HG03439 (cell line): ENCODE results near the gene SART3.
"Not testable (repeated sequence)": the region's sequence is repeated elsewhere in the genome, so short reads cannot be mapped to it uniquely, and the experiment has no call there.

Experiments
- ATAC-seq: cut with Tn5 transposase; IDR thresholded peaks from one replicate; pipeline ENCODE4 v1.9.1; 2021; ENCODE audit warnings: mild to moderate bottlenecking, moderate library complexity; ENCODE audit not compliant: unreplicated experiment

The SART3 gene

DNA sequence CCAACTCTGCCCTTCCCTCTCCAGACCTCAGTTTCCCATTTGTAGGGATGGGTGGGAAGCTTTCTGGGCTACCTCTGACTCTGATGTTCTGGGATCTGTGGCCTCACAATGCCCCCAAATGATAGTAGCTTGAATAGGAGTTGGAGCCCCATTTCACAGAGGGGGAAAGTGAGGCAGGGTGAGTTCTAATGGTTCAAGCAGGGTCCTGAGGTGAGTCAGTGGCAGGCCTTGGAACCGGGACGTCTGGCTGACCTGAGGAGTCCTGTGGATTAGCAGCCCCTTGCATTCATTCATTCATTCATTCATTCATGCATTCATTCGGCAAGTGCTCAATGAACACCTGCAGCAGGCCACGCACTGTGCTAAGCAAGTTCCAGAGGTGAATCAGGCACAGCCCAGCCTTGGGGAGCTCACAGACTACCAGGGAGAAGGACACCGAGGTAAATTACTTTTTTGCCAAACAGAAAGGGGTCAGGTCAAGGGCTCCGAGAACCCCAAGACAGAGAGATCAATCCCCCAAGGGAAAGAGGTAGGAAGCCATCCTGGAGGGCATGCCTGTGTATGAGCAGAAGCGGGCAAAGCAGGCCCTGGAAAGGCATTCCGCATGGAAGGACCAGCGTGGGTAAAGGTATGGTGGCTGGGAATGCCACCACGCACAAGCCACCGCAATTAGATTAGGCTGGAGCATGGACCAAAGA lies 37.7 kb upstream of the SART3 start:
- no peak for ATAC-seq

DNA sequence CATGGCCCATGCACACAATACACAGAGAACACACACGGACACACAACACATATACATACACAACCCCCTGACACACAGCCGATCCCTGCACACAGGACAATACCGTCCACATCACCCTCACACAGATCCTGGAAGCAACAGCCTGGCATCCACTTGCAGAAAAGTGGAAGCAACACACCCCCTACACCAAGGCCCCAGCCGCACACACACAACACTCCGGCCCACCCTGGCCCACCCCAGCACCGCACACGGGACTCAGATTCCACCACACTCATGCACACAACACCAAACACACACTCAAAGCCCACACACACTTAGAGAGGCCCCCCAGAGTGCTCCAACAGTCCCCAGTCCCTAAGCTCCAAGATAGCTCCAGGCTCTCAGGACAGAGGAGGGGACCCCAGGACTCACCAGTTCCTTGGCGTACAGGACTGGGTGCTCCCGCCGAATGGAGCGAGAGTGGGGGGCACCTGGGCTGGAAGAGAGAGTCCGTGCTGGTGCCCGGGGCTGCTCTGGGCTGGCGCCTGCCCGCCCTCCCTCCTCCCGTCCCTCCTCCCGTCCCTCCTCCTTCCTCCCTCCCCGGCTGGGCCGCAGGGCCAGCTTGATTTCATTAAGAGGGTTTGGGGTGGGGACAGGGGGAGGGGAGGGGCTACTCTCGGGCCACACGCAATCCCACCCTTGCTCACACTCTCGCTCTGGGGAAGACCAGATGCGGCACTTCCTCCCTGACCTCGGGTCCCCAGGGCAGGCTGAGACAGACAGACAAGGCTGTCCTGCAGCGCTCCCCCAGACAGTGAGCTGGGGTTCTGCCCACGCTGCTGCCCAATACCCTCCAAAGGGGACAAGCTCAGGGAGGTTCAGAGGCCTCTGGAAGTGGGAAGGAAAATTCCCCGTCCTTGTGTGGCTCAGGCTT lies 36.8 kb upstream of the SART3 start, which contains the start of gene TMEM119:
Gene TMEM119 (minus strand): TSS at position 526 of the 913 bp plus-strand sequence. CDS start 5,701 bp downstream, outside the sequence.
- no peak for ATAC-seq

DNA sequence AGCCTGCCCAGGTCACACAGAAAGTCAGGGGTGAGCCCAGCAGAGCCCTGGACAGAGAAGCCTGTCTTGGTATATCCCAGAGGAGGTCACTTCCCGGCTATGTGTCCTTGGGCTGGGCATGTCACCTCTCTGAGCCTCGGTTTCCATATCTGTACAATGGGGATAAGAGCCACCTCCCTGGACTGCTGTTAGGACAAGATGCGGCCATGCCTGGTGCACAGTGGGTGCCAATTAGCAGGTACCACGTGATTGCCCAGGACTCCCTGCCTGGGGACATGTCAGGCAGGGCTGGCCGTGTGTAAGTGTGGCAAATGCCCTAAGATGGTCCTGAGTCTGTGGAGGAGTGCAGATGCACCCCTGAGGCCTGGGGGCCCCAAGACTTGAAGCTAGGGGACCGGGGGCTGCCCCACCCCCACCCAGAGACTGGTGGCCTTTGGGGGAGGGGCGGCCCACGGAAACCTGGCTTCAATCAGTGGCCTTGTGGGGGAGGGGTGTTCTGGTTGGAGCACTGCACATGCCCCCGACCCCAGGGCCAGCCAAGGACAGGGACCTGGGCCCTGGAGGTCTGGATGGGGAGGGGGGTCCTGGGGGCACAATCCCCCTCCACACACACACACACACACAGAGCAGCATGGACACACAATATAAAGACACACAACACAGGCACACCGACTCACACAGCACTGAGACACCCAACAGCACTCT lies 36.0 kb upstream of the SART3 start:
- no peak for ATAC-seq

DNA sequence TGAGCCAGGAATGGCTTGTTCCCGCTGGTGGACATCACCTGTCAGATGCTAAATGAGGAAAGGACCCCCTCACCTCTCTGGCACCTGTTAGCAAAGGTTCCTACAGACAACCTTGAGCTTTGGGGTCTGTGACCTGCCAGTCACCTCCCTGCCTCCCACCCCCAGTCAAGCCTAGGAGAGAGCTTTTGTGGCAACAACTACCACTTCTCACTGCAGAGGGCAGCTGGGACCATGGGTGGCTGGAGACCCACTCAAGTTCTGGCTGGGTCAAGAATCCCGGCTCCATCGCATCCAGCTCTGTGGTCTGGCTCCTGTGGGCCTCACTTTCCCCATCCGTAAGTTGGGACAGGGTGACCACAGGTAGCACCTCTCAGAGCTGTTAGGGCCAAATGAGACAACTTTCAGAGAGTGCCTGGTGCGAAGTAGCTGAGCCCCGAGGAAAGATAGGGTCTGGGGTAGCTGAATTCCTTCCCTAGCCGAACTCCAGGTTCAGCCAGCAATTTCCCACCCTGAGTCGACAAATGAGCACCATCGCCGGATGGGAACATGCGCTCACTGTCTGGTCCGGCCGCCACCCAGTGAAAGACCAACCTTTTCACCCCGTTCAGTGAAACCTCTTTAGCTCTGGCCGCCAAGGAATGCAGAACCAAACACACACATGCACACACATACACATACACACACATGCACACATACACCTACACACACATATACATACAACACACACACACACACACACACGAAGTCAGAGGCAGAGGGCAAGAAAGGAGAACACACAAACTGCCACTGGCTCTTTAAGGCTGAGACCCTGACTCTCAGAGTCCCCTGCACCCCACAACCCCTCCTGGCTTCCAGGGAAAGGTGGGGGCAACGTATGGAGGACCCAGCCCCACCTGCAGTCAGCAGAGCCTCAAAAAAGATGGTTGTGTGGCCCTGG lies 35.0 kb upstream of the SART3 start:
- no peak for ATAC-seq

DNA sequence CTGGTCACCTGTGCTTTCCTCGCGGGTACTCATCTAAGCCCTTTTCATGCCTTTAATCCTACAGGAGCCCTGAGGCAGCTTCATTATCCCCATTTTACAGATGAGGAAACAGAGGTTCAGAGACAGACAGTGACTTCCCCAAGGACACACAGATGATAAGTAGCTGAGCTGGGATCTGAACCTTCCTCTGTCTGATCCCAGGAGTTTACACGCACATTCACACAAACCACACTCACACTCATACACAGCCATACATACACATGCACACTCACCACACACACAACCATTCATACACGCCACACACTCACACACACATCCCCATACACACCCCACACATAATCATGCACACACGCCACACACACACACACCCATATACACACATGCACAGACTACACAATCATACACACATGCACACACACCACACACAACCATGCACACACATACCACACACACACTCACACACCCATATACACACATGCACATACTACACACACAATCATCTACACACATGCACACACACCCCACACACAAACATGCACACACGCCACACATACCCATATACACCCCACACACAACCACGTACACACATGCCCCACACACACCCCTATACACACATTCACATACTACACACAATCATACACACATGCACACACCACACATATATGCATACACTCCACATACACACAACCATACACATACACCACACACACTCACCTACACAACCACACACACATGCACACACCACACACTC lies 34.2 kb upstream of the SART3 start:
- no peak for ATAC-seq

DNA sequence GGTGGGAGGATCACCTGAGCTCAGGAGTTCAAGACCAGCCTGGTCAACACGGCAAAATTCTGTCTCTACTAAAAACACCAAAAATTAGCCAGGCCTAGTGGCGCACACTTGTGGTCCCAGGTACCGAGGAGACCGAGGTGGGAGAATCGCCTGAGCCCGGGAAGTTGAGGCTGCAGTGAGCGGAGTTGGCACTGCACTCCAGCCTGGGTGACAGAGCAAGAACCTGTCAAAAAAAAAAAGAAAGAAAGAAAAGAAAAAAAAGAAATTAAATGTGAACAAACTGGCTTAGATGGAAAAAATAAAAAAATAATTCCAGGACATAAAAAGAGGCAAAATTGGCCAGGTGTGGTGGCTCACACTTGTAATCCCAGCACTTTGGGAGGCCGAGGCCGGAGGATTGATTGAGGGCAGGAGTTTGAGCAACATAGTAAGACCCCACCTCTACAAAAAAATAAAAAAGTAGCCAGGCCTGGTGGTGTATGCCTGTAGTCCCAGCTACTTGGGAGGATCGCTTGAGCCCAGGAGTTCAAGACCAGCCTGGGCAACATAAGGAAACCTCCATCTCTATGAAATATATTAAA lies 33.4 kb upstream of the SART3 start:
- no peak for ATAC-seq

DNA sequence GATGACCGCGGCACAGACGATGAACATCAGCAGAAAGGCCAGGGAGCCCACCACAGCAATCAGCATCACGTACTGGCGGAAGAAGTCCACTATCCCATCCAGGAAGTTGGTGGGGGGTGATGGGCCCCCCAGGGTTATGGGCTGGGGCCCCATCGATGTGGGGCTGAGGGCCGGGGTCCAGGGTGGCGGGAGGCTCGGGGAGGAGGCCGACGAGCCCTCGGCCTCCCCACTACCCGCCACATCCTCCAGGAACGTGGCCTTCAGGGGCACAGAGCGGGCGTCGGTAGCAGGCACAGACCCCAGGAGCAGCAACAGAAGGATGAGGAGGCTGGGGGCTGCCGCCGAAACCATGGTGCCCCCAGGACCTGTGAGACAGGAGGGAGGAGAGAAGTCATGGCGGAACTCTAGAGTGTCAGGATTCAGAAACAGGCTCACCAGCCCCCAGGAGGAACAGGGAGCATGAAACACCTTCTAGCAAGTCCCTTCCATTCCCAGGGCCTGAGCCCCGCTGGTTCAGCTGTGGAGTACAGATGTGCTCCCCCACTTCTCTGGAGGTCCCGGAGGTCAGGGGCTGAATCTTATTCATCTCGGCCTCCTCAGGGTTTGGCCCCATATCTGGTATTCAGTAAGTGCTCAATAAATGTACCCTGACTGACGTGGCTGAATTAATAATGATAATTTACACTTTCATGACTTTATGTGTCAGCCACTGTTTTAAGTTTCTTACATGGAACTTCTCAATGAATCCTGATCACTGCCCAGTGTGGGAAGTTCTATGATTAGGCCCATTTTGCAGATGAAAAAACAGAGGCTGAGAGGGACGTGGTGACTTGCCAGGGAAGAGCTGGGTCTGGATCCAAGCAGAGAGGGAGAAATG lies 31.3 kb upstream of the SART3 start:
- no peak for ATAC-seq

DNA sequence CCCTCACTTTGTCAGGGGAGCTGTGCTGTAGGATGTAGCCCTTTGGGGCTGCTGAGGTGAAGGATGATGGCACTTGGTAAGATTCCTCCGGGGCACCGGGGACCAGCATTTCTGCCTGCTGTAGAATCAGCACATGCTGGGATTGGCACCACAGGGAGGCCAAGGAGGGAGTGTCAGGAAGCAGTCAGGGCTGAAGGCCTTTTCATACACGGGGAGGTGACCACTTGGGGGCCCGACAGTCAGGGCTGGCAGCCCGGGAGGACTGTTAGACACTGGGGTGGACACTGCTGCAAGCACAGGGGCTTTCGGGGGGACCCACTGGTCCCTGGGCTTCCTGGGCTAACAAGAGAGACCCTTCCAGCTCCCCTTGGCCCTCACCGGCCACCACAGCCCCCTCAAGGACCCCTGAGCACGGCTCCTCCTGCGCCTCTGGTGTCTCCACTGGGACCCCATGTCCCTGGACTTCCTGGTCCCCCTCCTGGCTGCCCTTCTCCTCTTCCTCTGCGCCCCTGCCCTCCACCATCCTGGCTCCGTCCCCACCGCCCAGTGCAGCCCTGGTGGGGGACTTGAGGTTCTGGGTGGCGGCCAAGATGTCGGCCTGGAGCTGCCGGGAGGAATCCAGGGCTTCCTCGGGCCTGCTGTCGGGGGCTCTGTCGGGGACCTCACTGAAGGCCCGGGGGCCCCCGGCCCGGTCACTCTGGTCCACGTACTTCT lies 30.5 kb upstream of the SART3 start:
- ATAC-seq: no peak

DNA sequence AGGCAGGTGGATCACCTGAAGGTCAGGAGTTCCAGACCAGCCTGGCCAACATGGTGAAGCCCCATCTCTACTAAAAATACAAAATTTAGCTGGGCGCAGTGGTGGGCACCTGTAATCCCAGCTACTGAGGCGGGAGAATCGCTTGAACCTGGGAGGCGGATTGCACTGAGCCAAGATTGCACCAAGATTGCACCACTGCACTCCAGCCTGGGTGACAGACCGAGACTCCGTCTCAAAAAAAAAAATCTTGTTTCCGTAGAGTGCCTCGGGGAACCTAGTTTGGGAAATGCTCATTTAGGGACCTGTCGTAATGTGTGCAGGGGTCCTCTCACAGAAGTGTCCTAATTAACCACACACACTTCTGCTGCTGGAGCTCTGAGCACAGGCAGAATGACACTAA lies 29.5 kb upstream of the SART3 start:
- ATAC-seq: not testable (repeated sequence)

DNA sequence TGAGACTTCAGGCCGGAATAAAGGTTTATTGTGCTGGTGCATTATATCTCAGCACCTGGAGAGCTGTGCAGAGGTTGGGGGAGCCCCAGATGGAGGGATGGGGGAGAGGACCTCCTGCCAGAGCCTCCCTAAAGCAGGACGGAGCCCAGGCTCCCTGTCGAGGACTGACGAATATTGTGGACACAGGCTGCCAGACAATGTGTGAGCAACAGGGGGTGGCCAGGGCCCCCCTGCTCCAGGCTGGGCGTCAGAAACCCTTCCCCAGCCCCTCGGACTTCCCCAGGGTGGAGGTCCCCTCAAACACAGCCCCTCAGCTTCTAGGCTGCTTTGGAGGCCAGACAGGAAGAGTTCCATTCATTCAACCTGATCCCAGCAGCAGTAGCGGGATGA lies 28.9 kb upstream of the SART3 start:
- no peak for ATAC-seq

DNA sequence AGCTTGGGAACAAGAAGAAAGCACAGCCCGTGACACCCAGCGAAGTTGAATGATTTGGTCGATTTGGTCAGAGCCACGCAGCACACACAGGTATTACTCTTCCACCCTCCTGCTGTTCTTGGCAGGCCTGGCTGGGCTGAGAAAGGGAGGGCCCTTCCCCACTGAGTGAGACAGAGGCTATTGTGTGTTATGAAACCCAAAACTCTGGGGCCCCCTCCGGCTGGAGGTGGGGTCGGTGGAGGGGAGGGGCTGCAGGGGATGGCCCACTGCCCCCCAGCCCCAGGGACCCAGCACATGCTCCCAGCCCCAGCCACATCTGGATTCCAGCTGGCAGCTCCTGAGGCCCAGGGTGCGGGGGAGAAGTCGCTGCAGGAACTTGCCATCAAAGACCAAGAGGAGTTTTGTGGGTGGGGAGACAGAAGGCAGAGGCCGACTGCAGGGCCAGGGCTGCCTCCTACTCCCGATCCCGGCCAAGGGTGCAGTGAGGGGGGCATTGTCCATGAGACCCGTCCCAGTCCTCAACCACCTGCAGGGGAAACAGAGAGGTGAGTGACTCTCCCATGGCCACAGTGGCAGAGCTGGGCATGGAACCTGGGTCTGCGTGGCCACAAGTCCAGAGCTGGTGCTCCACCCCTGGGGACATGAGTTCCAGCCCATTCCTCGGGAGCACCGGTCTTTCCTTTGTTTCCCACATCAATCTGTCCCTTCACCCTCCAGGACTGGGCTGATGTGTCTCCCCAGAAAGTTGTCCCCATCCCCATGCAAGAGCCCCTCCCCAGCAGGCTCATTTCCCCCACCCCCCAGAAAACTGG lies 28.3 kb upstream of the SART3 start:
- ATAC-seq: no peak

DNA sequence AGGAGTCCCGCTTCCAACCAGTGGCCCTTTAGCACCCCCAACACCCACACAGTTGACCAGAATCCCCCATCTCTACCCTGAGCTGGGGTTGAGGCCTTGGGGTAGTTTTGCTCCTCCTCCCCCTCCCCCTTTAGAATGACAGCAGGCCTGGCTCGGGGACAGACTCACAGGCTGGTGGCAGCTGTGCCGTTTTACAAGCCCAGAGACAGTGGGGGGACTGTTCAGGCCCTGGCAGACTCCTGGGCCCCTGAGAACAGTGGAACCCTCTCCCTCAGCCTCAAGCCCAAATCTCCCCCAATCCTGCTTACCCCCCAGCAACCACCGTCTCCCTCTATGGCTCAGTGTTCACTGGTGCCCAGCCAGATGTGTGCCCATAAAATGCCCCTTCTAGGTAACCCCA lies 26.9 kb upstream of the SART3 start:
- ATAC-seq: no peak

DNA sequence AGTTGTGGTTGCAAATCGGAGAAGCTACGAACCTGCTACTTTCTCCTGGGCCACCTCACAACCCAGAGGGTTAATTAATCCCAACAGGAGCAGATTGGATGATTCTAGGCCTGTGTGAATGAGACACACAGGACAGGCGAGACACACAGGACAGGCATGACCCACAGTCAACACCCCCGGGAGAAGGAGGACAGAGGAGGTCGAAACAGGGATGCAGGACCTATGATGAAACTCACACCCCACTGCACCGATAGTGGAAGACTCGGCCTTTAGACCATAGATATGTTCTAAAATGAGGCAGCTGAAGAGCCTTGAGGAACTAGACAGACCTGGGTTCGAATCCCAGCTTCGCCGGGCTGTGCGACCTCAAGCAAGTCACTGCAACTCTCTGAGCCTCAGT lies 25.3 kb upstream of the SART3 start:
- ATAC-seq: no peak

DNA sequence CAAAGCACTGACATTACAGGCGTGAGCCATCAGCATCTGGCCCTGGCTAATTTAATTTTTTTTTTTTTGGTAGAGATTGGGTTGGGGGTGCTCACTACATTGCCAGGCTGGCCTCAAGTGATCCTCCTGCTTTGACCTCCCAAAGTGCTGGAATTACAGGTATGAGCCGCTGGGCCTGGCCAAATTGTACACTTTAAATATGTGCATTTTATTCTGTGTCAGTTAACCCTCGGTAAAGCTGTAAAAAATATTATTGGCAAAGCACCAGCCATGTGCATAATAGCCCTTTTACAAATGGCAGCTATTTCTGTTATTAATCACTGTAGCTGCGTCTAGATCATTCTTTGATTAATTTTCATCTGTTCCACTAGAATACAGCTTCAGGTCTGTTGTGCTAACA lies 24.9 kb upstream of the SART3 start:
- no peak for ATAC-seq

DNA sequence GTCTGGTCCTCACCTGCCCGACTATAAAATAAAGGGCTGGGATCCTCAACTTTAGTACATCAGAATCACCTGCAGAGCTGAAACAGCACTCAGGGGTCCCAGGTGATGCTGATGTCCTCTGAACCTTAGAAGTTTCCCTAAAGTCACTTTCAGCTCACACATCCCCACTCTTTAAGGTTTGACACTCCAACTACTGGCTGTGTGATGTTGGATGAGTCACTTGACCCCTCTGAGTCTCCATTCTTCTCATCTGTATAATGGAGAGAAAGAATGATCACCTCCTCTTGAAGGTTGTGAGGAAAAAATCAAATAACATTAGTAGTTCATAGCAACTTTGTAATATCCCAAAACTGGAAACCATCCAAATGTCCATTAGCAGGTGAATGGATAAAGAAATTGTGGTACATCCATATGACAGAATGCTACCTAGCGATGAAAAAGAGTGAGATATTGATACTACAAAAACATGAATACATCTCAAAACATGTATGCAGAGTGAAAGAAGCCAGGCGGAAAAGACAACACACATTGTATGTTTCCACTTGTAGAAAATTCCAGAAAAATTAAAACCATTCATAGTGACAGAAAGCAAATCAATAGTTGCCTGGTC lies 23.6 kb upstream of the SART3 start:
- ATAC-seq: no peak

DNA sequence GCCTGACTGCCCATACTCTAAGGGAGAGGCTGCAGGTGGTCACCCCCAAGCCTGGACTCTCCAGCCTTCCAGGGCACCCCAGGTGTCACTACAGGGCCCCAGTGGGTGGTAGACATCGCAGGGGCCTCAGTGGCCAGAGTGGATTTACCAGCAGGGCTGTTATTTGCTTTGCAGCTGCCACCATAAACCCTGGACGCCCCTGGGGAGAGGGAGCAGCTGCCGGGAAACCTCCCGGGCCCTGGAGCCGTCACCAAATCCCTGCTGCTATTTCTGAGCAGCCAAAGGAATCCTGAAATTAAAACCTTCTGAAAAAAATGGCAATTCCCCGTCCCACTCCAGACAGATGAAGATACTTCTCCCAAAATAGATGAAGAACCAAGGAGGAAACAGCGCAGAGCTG lies 23.0 kb upstream of the SART3 start:
- ATAC-seq: no peak
